GM21619 (cell line): ENCODE data around the gene DDN.

Experiments
- ATAC-seq: cut with Tn5 transposase; IDR thresholded peaks from one replicate; pipeline ENCODE4 v1.9.1; 2021; ENCODE audit not compliant: unreplicated experiment

The DDN gene

GRCh38 chr12:49031573-49032161 is 32.5 kb upstream of the DDN start:
- ATAC-seq = no peak

DNA sequence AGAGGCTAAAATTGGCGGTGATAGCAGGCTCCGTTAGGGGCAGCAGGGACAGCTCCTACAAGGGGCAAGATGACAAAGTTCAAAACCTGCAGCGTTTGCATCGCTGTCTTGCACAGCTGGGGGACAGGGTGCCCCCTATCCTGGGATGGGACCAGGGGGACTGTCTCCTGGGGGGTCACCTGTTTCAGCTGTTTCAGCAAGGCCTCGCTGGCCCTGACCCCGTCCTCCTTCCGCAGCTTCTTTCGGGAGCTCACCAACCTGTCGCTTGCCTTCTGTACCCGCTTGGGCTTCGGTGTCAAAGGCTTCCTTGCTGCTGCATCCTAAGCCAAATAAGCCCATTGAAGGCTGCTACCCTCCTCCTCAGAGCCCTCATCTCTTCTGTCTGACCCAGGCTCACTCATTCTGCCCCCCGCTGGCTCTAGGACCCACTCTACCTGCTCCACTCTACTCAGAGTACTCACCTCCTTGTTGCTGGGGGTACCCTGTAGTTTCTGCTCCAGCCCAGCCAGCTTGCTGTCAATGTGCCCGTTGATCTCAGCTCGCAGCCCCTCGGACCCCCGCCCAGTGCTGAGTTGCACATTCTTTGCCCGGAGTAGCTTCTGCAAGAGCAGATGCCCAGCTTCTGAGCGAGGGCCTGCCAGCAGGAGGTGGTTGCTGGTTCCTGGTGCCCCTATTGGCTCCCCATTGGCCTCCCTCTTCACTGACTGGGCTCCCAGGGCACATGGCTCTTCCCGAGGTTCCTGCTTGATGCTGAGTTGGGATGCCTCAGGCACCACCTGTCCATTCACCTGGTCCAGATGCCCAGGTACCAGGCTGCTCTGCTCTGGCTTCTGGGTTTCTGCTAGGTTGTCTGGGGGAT is 31.8 kb upstream of the DDN start:
- no peak for ATAC-seq

DNA sequence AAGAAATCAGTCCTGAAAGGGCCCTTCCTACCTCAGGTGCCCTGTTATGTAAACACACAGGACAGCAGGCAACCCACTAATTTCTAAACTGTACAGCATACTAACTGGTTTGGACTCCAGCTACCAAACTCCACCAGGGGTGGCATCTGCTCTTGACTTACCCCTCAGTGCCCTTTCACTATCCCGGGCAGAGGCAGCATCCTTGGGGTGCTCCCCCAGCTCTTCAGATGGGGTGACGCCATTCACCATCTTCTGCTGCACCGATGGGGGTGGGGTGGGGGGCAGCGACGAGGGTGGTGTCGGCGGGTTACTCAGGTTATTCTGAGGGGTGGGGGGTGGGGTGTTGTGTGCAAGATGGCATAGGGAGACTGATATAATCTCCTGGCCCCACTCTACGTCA is 30.9 kb upstream of the DDN start:
- ATAC-seq = no peak

- no peak for ATAC-seq
Measured at GRCh38 chr12:49028666-49029275, 29.6 kb upstream of the DDN start.

DNA sequence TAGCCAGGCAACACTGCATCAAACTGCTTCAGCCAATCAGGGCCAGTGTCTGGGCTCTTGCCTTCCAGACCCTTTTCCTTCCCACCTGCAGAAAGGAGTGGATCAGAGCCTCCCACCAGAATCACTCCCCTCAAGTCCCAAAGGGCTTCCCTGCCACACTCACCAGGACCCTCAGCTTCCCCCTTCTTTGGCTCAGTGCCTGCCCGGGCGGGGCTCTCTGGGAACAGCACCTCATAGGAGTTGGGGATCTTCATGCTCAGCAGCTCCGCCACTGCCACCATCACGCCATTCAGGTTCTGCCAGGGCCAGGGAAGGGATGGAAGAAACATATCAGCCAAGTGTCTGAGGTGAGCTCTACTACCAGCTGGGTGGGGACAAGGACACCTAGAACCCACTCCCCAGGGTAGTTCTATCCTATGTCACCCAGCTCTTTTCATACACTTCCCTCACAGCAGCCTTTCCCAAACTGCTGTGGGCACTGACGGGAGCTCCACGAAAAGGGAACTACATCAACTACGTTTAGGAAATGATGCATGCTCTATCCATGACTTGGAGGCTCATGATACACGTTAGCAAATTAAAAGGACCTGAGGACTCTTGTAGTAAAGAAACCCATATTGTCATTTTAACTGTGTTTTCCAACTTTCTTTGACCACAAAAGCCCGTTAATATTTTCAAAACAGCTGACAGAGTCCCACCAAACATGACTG is 28.8 kb upstream of the DDN start:
- no peak for ATAC-seq

DNA sequence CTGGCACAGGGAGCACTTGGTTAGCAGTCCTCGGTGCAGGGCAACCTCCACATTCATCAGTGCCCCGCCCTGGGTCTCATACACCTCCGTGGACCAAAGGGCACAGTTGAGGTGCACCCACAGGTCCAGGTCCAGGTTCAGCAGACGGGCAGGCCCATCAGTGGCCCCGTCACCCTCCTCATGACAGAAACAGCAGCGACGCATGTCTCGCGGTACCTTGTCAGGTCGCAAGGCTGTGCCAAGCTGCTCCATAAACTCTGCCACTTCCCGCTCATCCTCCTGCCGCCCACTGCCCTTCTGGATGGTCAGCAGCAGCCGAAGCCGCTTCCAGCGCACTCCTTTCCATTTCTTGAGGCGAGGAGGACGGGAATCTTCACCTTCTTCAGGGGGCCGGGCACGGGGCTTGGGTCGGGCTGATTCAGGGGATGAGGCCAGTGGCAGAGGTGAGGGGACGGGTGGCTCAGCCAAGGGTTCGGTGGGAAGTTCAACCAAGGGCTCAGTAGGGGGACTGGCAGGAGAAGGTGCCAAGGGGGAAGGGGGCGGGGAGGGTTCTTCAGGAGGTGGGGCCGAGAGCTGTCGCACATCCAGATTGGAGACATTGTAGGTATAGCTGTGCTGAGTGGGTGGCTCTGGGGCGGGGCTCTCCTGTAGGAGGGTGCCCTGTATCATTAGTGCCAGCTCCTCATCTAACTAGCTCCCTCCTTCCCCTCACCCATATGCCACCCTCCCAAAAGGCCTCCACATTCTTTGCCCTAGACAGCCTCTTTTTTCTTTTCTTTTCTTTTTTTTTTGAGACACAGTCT is 27.7 kb upstream of the DDN start:
- no peak for ATAC-seq

DNA sequence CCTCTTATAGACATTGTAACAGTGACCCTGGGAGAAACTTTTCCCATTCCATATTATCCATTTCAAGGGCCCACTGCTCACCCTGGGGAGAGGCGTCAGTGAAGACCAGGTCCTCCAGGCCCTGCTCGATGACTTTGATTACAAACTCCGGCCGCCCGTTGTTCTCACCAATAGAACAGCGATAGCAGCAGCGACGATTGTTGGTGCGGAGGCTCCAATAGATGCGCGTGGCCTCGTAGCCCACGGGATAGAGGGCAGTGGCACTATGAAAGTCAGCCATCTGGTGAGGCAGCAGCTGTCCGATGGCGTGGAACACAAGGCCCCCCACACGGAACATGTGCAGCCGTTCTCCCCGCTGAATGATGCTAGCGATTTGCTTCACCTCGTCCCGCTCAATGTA is 26.9 kb upstream of the DDN start:
- no peak for ATAC-seq

DNA sequence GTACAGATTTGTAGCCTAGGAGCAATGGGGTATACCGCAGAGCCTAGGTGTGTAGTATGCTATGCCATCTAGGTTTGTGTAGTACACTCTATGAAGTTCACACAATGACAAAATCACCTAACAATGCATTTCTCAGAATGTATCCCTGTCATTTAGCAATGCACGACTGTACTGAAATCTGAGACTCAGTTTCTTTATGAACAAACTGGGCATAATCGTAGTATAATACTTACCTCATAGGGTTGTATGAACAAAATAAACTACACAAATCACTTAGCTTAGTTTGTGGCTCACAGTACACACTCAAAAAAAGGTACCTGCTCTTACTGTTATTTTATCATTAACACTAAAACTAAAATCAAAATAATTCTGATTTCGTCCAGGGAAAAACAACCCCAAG is 26.3 kb upstream of the DDN start:
- ATAC-seq = no peak

DNA sequence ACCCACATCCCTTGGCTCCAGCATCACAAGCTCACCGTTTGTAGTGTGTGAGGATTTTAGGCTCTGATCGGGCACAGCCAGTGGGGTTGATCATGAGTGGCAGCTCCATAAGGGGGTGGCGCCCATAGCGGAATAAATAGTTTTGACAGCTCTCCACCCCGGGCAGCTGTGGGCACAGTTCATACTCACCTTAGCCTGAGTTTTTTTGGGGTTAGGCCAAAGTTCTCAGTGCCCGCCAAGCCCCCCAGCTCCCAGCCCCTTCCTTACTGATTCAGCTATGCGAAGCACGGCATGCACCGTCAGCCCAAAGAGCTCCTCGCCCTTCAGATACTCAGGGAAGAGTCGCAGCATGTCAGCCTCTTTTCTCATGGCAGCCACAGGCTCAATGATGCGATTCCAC is 25.4 kb upstream of the DDN start:
- no peak for ATAC-seq

- no peak for ATAC-seq
Measured at GRCh38 chr12:49023812-49024211, 24.6 kb upstream of the DDN start.

DNA sequence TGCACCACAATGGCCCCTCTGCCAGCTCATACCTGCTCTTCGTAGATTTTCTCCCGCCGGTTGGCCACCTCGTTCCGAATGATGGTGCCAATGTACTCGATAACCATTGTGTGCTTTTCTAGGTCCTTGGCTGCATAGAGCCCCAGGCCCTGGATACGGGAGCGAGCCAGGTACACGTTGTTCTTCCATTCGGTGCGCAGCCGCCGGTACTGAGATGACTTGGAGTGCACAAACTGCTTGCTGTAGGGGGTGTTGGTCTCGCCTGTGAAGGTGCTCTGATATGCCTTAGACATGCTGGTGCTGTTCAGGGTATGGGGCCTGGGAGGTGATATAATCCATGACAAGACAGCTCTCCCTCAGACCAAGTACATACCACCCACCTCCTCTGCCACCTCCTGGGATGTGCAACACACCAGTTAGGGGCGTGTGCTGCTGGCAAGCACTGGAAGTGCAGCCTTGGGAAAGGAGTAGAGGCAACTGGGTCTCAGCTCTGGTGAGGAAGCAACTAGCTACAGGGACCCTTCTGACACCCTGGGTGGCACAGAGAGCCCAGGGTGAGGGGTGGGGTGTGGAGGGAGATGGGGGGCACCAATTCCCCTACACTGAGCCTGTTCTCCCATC is 23.5 kb upstream of the DDN start:
- no peak for ATAC-seq

DNA sequence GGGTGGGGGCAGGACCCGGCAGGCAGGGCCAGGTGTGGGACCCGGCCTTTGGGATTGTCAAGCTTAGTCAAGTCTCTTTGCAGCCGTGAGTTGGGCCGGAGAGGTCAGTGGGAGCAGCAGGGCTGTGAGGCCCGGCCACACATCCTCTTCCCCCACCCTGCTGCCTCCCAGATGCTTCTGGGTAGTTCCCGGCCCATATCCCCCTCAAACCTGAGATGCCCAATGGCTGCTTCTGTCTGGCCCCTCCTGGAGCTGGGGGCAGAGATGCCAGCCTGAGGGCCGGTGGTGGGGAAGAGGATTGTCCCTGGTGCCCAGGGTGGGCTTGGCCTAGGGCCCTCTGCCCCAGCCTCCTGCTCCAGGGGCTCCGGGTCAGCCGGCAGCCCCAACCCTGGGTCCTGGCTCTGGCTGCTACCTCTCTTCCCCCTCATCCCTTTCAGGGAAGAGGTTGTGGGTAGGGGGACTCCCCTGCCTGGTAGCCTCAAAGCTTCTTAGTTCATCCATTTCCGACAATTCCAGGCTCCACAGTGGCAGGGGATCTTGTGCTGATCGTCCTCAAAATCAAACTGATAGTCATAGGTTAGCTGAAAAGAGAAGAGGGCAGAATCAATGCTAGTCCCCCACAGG is 22.2 kb upstream of the DDN start:
- ATAC-seq = no peak

DNA sequence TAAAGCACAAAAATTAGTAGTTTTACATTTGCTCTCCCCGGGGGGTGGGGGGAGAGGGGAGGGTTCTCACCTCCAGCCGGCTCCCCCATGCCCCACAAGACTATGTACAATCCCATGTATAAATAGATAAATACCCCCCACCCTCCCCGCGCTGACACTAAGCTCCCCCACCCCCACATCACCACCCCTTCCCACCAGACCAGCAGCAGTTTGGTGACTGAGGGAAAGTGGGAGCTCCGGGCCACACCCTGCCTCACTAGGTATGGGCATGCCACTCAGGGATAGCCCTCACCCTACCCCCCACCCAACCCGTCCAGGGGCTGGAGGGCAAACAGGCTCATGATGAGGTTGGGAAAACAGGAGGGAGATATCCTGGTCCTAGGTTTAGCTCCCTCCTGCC is 21.3 kb upstream of the DDN start:
- no peak for ATAC-seq

DNA sequence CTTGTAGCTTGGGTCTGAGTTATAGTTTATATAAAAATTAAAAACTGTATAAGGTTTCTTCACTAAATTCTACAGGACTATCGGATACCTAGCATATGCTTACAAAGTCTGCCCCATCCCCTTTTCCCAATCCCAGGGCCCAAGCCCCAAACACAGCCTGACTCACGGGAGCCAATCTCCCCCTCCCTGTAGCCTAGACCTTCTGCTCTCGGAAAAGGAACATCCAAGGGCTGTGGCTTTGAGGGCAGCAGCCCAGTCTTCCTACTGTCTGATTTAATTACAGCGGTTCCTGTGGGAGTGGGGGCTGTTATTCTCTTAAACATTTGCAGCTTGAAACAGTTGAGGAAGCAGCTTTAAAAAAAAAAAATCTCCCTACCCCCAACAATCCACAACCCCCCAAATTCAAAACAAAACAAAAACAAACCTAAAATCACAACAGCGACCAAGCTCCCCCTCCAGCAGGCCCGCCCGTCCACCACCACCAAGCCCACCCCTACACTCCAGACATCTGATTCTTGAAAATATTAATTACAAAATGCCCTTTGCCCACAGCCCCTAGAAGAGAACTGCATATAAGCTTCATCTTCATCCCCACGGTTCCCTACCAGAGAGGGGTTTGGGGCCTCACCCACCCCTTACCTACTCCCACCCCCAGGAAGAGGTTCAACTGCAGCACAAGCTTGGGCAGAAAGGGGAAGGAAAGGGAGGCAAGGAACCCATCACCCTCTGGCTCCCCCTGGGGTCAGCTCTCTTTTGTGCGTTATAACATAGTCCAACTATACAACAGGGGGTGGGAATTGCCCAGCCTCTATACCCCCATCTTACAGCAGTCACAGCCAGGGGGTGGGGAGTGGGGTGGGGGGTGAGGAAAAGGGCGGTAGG is 20.5 kb upstream of the DDN start:
- no peak for ATAC-seq

DNA sequence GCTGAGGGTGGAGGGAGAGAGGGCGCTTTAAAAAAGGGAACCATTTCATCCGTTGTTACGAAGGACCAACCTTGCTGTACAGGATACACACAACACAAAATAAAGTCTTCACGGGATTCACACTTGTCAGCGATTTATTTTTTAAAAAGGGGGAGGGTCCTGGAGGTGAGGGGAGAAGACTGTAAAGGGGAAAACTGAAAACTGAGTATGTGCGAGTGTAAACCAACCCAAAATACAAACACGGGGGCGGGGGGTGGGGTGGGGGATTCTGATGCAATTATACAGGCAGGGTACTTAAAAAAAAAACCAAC is 19.9 kb upstream of the DDN start:
- no peak for ATAC-seq

- peak; percentile 81 for ATAC-seq
Measured at GRCh38 chr12:49018261-49019119, 19.3 kb upstream of the DDN start, which contains the start of gene PRKAG1. TSS of gene PRKAG1 (minus strand) at chr12:49018776. CDS start at chr12:49018740, 36 bp downstream.

DNA sequence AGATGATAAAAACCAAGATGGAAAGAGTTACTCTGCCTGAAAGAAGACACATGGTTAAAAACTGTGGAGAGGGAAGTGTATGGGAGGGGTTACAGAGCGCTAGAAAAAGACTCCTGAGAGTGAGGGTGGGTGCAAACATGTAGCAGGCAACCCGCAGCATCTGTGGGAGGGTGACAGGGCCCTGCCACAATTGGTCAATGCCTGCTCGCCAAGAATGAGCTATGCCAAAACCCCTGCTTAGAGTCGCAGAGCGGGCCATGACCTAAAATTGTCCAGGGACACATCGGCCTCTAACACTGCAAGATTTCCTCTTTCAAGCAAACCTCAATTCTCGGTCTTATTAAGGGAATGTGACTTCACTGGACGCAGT is 18.7 kb upstream of the DDN start:
- ATAC-seq = peak; percentile 11

DNA sequence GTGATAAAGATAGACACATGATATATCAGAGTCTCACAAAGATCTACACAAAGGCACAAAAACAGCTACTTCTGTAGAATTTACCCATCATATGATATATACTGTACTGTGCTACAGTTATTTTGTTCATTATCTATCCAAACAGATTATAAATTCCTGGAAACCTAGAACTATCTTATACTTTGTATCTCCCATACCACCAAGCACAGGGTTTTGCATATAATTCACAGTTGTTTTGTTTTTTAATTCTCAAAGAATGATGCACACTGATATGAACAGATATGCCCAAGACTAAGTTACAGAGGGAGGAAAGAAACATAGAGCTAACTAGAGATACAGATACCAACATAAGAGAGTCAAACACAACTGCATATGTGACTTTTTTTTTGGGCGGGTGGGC is 16.0 kb upstream of the DDN start:
- ATAC-seq = no peak
